Stimulated activated CD4-positive, alpha-beta T cell treated with anti-CD3 and anti-CD28 coated beads, Interleukin-1b, Interleukin-23, amount 100 ng/mL, for 1 hour (primary cell): ENCODE measurements around the gene RFT1.
A peak's percentile ranks its signal among the peaks of the same experiment; 100 is the strongest.

Experiments
- DNase-seq, 2 donors: peaks; one replicate each; pipeline ENCODE4 v3.0.0-alpha.2; 2020; ENCODE audit warnings: low read depth in 2 of 2

RFT1 gene

GRCh38 chr3:53126601-53127000, 3.6 kb downstream of the RFT1 start:
- DNase-seq = no peak

- DNase-seq = no peak
These were observed 6.3 kb downstream of the RFT1 start for GRCh38 chr3:53123953-53124352.

- DNase-seq = no peak
These were observed 6.7 kb downstream of the RFT1 start for GRCh38 chr3:53123510-53123909.

GRCh38 chr3:53122933-53123305, 7.3 kb downstream of the RFT1 start:
- DNase-seq = no peak

GRCh38 chr3:53122255-53122932, 7.8 kb downstream of the RFT1 start:
- DNase-seq = no peak

- no peak for DNase-seq
These were observed 9.9 kb downstream of the RFT1 start for GRCh38 chr3:53120336-53120735.

GRCh38 chr3:53116956-53117355, 13.3 kb downstream of the RFT1 start:
- no peak for DNase-seq

GRCh38 chr3:53114412-53115074, 15.7 kb downstream of the RFT1 start:
- DNase-seq = no peak

GRCh38 chr3:53114011-53114400, 16.2 kb downstream of the RFT1 start:
- DNase-seq = peak; percentile 61 to 63

- DNase-seq = no peak
These were observed 16.8 kb downstream of the RFT1 start for GRCh38 chr3:53113293-53114010.

- DNase-seq = no peak
These were observed 18.4 kb downstream of the RFT1 start for GRCh38 chr3:53111822-53112221.

GRCh38 chr3:53109891-53110771, 20.1 kb downstream of the RFT1 start:
- no peak for DNase-seq

- DNase-seq = no peak
These were observed 21.0 kb downstream of the RFT1 start for GRCh38 chr3:53109190-53109589.

- DNase-seq = no peak
These were observed 25.5 kb downstream of the RFT1 start for GRCh38 chr3:53104762-53105161.

- DNase-seq = no peak
These were observed 26.6 kb downstream of the RFT1 start for GRCh38 chr3:53103397-53104296.

GRCh38 chr3:53102601-53103147, 27.6 kb downstream of the RFT1 start:
- no peak for DNase-seq

- no peak for DNase-seq
These were observed 28.3 kb downstream of the RFT1 start for GRCh38 chr3:53101956-53102355.

- no peak for DNase-seq
These were observed 29.3 kb downstream of the RFT1 start for GRCh38 chr3:53100818-53101466.

GRCh38 chr3:53097887-53098286, 32.3 kb downstream of the RFT1 start:
- DNase-seq = no peak

GRCh38 chr3:53092942-53093341, 37.3 kb downstream of the RFT1 start:
- DNase-seq = no peak
